ENCODE measurements around the gene RTL1. TPM values are rescaled to one million over a fixed set of nuclear protein-coding genes. Genes with fewer than 3 reads are reported as not detected.

The RTL1 gene
- total and polyA plus RNA-seq, 11 donors, result not detected

DNA sequence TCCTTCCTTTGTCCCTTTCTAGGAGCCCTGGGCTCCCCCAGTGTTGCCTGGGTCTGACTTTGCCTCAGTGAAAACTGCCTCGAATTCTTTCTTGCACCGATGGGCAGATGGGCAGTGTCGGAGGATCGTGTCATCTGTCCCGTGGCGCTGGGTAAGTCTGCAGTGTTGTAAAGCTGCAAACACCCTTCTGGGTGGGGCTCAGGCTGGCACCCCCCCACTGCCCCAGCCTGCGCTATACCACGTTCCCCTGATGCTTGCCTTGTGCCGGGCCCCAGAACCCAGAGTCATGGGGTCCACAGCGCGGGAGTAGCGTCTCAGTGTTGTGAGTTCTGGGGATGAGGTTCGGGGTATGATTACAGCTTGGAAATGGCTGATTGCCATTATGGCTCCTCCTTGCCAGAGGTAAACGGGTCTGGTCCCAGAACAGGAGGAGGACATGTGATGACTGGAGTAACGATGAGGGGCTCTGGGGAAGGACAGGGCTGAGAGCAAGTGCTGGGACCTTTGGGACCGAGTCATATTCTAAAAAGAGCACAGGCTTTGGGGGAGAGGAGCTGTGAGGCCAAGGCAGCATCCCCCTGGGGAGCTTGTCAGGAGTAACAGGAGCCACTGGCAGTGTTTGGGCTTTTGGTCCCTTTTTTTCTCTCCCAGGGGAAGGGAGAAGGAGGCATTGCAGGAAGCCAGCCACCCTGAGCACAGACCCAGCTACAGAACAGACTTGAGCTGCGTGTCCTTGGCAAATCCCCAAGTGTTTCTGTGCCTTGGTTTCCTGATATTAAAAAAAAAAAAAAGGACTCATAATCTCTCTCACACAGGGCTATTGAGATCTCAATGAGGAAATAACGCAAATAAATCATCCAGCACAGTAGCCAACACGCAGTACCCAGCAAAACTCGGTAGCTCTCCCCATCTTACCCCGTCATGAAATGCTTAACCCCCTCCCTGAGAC, 4.3 kb downstream of the RTL1 start:
- Histone ChIP-seq H3K4me1 (peaks cover 0 to 16% (median 6%) of the 10 kb centered on the region in 12 donors), H3K9me3 (peaks cover 0 to 4% (median 0%) of the 10 kb centered on the region in 12 donors), H3K4me3 (no peak overlapping the region), H3K27ac (peak overlapping the region in 2 of 12 donors; percentile 5 to 29), H3K36me3 (no peaks in the 10 kb centered on the region), H3K27me3 (peaks cover 4 to 85% (median 41%) of the 10 kb centered on the region in 9 donors)
- 46 to 56% (median 51%) methylated on average over 20 to 21 of the region's 21 CpGs for WGBS, 4 donors
- TF ChIP-seq, protein P1, sequence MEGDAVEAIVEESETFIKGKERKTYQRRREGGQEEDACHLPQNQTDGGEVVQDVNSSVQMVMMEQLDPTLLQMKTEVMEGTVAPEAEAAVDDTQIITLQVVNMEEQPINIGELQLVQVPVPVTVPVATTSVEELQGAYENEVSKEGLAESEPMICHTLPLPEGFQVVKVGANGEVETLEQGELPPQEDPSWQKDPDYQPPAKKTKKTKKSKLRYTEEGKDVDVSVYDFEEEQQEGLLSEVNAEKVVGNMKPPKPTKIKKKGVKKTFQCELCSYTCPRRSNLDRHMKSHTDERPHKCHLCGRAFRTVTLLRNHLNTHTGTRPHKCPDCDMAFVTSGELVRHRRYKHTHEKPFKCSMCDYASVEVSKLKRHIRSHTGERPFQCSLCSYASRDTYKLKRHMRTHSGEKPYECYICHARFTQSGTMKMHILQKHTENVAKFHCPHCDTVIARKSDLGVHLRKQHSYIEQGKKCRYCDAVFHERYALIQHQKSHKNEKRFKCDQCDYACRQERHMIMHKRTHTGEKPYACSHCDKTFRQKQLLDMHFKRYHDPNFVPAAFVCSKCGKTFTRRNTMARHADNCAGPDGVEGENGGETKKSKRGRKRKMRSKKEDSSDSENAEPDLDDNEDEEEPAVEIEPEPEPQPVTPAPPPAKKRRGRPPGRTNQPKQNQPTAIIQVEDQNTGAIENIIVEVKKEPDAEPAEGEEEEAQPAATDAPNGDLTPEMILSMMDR (IDR thresholded peaks at IDR 0.05), result no peak
- TF ChIP-seq POLR2A (IDR thresholded peaks at IDR 0.05), result no peak
- DNase-seq, result peak in 2 of 5 donors; percentile 44 to 46
- ATAC-seq, result peak in 2 of 4 donors; percentile 19 to 39
- intact Hi-C loops (cut with DNase I), result no loop called here

DNA sequence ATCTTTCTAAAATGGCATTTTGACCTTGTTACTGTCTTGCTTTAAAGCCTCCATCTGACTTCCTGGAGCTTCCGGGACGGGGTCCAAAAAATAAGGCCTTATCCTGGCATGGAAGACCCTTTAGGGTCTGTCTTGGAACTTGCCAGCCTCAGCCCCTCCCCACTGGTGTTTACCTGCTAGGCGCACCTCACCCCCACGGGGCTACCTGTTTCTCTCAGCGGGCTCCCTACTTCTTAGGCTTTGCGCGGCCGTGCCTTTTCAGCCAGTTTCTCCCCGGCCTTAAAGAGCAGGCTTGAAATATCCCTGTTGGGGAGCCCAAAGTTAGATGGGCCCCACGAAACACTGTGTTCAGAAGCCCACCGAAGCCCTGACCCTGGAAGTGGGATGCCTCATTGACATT, 5.1 kb downstream of the RTL1 start:
- intact Hi-C loops (cut with DNase I), result no loop called here
- peaks cover 0 to 16% (median 6%) of the 10 kb centered on the region in 12 donors for H3K4me1 ChIP-seq
- H3K36me3 ChIP-seq, result no peaks in the 10 kb centered on the region
- 54 to 65% (median 58%) methylated on average over 11 of the region's 11 CpGs for WGBS, 4 donors
- ATAC-seq (no peak), DNase-seq (no peak)
- H3K27ac ChIP-seq, result no peak overlapping the region
- peaks cover 0 to 4% (median 0%) of the 10 kb centered on the region in 12 donors for H3K9me3 ChIP-seq
- H3K27me3 ChIP-seq, result peaks cover 4 to 77% (median 33%) of the 10 kb centered on the region in 9 donors
- TF ChIP-seq, protein P1 (IDR thresholded peaks at IDR 0.05), result no peak
- TF ChIP-seq POLR2A (IDR thresholded peaks at IDR 0.05), result no peak
- no peak overlapping the region for H3K4me3 ChIP-seq

DNA sequence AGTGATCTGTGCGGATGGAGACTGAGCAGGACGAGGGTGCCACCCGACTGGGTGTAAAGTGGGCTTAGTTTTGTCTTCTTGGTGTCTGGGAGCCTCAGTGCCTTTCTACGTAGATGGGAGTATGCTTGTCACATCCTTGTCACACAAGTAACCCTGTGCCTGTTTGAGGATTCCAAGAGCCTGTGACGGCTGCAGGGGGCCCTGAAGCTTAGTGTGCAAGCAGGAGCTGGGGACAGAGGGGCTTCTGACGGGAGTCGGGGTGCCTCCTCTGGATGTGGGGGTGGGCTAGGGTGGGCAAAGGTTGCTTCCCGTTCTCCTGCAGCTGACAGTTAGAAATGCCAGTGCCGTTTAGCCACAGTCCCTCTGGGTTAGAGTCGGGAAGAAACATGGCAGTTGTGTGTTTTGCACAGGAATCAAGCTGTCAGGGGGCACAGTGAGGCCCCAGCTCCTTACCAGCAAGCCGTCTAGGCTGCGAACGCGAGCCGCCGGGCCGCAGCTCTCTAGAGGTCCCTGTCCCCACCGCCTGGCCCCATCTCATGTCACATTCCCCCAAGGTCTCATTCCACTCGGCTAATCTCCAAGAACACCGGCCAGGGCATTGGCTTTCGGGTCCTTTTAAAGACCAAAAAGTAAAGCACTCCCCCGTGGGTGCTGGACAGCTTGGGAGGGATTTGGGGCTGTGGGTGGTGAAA, 7.0 kb downstream of the RTL1 start:
- peaks cover under 1 to 69% (median 18%) of the 10 kb centered on the region in 9 donors for H3K27me3 ChIP-seq
- no peak for ATAC-seq

DNA sequence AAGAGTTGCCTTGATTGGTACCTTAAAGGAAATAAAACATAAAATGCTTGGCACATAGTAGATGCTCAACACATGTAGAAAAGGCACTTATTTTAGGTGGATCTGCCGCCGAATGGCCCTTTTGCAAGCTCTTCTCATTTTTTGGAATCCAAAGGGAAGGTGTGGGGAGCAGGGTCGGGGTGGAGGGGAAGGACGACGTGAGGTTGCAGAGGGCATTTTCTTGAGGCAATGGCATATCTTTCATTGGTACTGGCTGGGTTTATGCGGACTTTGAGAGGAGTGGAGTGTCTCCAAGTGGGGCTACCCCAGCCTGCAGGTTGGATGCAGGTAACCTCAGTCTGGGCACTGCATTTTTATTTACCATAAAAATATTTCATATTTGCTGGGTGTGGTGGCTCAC, 8.1 kb downstream of the RTL1 start:
- Histone ChIP-seq H3K9me3 (no peaks in the 10 kb centered on the region), H3K4me1 (peaks cover 0 to 15% (median 5%) of the 10 kb centered on the region in 12 donors), H3K36me3 (no peaks in the 10 kb centered on the region), H3K27ac (no peak overlapping the region), H3K27me3 (peaks cover 0 to 69% (median 13%) of the 10 kb centered on the region in 9 donors), H3K4me3 (no peak overlapping the region)
- ATAC-seq, result no peak
- WGBS, 4 donors, result 83 to 90% (median 88%) methylated on average over 6 of the region's 6 CpGs
- no peak for TF ChIP-seq POLR2A (IDR thresholded peaks at IDR 0.05)
- TF ChIP-seq, protein P1 (IDR thresholded peaks at IDR 0.05), result no peak
- DNase-seq, result no peak
- intact Hi-C loops (cut with DNase I), result no loop called here

More for the DNA sequence above, 7.0 kb downstream of the RTL1 start:
- intact Hi-C loops (cut with DNase I), result no loop called here
- DNase-seq, result no peak
- H3K4me3 ChIP-seq, result no peak overlapping the region
- H3K4me1 ChIP-seq, result peaks cover 0 to 16% (median 6%) of the 10 kb centered on the region in 12 donors
- WGBS, 4 donors, result 48 to 57% (median 54%) methylated on average over 22 of the region's 22 CpGs
- H3K36me3 ChIP-seq, result no peaks in the 10 kb centered on the region
- no peaks in the 10 kb centered on the region for H3K9me3 ChIP-seq
- no peak for TF ChIP-seq POLR2A (IDR thresholded peaks at IDR 0.05)
- no peak overlapping the region for H3K27ac ChIP-seq

Measured in heart left ventricle (tissue), 16 donors.